Stimulated activated CD4-positive, alpha-beta T cell treated with anti-CD3 and anti-CD28 coated beads, Interleukin-4, amount 100 ng/mL, for 1 hour (primary cell): Measurements from ENCODE around the gene TEX13D.

Source experiments
- DNase-seq: peaks from one replicate; pipeline ENCODE4 v3.0.0-alpha.2; 2020

The TEX13D gene

DNA sequence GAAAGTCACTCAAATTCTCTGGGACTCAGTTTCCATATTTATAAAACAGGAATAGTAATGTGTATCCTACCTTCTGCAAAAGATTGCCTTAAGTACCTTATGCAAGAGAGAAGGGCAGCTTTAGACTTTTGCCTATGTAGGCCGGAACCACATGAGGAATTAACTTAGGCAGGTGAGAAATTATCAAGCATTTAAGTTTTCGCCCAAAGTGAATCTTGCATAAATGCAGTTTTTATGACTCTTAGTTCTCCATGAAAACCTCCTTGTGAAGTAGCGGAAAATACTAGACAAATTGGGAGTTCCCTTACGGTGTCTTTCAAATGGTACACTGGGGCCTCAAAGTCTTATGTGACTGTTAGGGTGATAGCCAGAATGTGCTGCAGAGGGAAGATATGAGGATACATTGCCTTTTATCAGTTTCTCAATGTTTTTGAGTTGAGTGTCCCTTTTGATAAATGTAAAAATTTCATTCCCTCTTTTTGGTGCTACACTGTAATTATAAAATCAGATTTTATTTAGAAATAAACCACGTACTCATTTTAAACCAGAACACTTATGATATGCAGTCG lies 16.5 kb downstream of the TEX13D start:
- no peak for DNase-seq

DNA sequence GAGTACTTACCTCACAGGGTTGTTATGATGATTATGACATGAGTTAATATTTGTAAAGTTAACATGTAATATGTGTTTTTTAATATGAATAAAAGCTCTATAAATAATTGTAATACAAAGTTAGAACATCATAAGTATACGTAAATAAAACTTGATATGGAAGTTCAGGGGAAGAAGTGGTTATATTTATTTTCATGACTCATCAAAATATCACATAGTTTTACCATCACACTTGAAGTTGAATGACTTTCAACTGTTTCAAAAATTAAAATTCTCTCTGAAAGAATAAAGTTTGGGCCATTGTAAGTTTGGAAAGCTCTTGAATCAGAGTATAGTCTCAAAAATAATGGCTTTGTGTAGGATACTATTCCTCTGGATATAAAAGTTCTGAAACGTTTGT lies 22.2 kb downstream of the TEX13D start:
- DNase-seq: no peak

DNA sequence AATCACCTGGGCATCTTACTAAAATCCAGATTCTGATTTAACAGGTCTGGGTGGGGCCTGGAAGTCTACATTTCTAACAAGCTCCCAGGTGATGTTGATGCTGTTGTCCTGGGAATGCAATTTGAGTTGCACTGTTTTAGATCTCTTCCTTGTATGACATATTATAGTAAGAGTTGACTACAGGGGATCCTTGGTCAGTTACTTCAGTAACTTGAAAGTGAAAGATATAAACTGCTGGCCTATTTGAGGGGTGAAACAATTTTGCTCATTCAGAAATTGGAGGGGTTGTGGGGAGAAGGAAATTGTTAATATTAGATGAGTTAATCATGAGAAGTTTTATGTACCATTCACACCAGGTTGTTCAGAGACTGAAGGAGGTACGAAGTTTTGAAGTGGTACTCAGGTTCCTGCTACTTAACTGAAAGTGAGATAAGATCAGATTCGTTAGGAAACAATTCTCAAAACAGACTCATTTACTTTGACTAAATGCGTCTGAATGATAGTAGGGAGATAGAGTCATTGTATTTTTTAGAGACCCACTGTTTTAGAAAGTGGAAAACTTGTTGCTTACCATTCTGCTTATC lies 26.4 kb downstream of the TEX13D start:
- DNase-seq: no peak

DNA sequence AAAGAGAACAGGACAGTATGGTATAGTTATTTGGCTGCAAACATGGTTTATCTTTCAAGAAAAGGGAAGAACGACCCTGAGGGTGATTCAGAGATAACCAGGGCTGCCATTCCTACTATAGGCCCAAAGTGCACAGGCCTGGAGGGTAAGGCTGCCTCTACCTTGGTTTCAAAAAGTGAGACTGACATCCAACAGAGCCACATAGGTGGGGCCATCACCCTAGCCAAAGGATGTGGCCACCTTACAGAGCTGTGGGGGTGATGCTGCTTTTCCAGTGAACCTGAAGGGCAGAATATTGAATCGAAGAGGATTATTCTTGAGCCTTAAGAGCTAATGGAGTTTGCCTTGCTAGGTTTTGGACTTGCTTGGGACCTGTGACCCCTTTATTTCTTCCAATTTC lies 29.6 kb downstream of the TEX13D start:
- DNase-seq: no peak

DNA sequence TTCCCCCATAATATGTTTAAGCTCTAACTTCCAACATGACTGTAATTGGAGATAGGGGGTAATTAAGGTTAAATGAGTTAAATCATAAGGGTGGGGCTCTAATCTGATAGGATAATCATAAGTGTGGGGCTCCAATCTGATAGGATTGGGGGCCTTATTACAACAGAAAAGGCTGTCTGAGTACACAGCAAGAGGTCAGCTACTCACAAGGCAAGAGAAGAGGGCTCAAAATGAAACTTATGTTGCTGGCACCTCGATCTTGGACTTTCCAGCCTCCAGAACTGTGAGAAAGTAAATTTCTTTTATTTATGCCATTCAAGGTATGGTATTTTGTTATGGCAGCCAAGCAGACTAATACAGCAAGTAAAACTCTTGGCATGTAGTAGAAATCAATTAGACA lies 30.3 kb downstream of the TEX13D start:
- DNase-seq: no peak

DNA sequence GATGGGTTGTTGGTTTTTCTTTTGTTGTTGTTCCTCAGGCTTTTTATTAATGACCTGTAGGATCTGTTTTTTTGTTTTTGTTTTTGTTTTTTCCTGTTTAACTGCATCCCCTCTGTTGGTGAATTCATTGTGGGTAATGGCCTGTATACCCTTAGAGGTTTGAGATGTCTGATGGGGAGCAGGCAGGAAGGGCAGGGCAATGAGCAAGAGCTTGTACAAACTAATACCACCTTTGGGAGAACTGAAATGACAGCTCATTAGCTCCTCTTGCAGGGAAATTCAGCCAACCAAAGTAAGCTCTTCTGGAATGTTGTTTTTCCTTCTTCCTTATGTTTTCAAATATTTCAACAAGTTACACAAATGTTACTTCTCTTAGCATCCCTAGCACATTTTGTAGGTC lies 37.3 kb downstream of the TEX13D start:
- no peak for DNase-seq

DNA sequence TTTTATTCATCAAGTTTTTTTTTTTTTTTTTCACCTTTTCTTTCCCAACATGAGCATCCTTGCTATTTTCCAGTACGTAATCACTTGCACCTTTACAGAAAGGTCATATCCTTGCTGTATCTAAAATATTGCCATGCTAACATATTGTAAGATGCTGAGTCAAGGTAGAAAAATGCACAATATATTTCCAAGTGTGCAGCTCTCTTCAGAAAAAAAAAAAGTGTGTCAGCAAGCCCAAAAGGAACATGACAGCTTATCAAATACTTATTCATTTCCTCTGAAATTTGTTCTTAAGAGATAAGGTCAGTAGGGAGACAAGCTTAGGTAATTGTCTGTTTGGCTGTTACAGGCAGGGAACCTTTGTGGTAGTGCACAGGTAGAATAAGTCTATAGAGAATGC lies 40.9 kb downstream of the TEX13D start:
- DNase-seq: no peak

DNA sequence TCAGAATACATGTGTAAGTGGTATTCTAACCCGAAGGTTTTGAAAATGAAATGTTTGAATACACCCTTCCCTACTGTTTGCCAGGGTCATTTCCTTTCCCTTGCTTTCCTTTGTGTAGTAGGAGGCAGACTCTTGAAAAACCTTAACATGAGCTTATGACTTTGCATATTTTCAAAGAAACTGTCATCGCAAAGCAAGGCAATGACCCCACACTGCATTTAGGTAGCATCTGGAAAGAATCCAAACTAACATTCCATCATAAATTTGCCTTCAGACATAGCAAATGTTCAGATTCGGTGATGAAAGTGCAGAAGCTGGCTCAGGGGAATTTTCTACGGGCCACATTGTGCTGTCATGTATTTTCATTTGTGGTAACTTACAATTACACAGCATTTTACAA lies 46.2 kb downstream of the TEX13D start:
- DNase-seq: no peak

DNA sequence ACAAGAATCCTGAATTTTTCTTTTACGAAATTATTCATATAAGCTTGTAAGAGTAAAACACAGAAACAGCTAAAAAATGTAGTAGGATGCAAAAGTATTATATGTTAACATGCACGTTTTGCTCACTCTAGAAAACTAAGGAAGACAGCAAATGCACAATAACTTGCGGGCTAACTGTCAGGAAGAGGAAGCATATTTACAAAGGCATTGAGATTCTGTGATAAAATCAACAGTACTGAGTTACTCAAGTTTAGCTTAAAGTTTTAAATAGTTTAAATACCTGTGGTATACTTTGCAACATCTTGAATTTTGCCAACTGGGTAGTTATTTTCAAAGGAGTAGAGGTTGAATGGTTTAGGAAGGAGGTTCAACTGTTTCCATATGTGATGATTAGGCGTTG lies 50.9 kb downstream of the TEX13D start:
- DNase-seq: no peak

DNA sequence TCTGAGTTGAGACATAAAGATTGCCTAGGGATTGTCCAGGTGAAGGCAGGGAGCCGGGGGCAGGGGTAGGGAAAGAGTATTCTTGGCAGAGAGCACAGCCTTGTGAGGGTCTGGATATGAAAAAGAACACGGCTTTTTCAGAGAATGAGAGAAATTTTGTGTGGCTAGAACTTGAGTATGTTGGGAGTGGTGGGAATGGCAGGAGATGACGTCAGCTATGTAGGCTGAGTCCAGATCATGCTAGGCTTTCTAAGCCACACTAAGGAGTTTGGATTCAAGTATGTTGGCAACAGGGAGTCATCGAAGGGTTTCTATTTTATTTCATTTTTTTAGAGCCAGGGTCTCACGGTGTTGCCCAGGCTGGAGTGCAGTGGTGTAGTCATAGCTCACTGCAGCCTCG lies 53.9 kb downstream of the TEX13D start:
- DNase-seq: no peak
